ENCODE data around the gene GFM2.
A peak's percentile ranks its signal among the peaks of the same experiment; 100 is the strongest.
"Not testable (repeated sequence)": the region's sequence is repeated elsewhere in the genome, so short reads cannot be mapped to it uniquely, and the experiment has no call there.

GFM2 gene

DNA sequence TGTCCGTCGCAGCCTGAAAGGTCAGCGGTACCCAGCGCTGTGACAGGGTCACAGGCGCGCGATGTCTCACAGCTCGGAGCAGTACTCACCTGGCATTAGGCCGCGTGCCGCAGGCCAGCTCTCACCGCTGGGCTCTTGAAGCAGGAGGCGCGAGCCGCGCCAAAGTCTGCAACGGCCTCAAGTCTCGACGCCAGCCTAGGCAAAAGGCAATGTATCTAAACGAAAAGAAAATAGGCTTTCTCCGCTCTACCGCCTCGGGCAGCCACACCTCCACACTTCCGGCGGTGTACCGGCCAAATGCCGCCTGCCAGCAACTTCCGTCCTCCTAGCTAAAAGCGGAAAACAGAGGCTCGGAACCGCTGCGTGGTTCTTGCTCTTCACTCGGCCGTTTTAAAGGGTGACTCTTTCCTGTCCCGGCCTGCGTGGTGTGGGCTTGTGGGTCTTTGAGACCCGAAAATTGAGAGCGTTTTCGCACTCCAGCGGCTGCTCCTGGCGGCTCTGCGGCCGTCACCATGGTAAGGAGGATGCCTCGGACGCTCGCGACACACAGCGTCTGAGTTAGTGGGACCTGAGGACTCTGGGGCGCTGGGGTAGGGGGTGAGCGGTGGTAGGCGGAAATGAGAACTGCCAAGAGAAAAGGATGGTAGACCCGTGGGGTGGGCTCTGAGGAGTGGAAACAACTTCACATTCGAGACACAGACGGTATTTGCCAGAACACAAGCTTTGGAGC is at the start of gene GFM2, which contains the start of gene NSA2:
TSS of gene GFM2 (minus strand) at position 269 of the 730 bp plus-strand sequence. CDS start 3,375 bp downstream, outside the sequence.
TSS of gene NSA2 (plus strand) at position 401 of the 730 bp plus-strand sequence. CDS start at position 513, 112 bp downstream.
- peak; percentile 90 for DNase-seq
- no peaks in the 10 kb centered on the region for H3K9me3 Mint-ChIP-seq
- TF ChIP-seq CTCF (IDR thresholded peaks at IDR 0.05), result no peak
- peaks cover 33% of the 10 kb centered on the region for H3K36me3 Mint-ChIP-seq (ENCODE audit: low read depth)
- peaks cover 30% of the 10 kb centered on the region for H3K4me1 Mint-ChIP-seq
- no peaks in the 10 kb centered on the region for H3K27me3 Mint-ChIP-seq (ENCODE audit: low read depth, poor library complexity)
- peak within 1 kb of the TSS; percentile 99 for H3K27ac Mint-ChIP-seq
- peak within 1 kb of the TSS; percentile 100 for H3K4me3 Mint-ChIP-seq

DNA sequence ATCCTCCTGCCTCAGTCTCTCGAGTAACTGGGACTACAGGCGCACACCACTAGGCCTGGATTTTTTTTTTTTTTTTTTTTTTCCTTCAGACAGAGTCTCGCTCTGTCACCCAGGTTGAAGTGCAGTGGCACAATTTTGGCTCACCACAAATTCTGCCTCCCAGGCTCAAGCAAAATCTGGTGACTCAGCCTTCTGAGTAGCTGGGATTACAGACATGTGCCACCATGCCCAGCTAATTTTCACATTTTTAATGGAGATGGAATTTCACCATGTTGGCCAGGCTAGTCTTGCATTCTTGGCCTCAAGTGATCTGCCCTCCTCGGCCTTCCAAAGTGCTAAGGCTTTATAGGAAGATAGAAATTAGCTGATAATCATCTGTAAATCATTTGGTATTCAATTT is 44.0 kb upstream of the GFM2 start:
- no peak overlapping the region for H3K27ac Mint-ChIP-seq
- DNase-seq, result no peak
- no peaks in the 10 kb centered on the region for H3K27me3 Mint-ChIP-seq (ENCODE audit: low read depth, poor library complexity)
- H3K36me3 Mint-ChIP-seq (ENCODE audit: low read depth), result peaks cover 43% of the 10 kb centered on the region
- H3K4me1 Mint-ChIP-seq, result no peaks in the 10 kb centered on the region
- no peaks in the 10 kb centered on the region for H3K9me3 Mint-ChIP-seq
- TF ChIP-seq CTCF (IDR thresholded peaks at IDR 0.05), result no peak
- no peak overlapping the region for H3K4me3 Mint-ChIP-seq

GRCh38 chr5:74801941-74802340 is 35.0 kb upstream of the GFM2 start:
- H3K27ac Mint-ChIP-seq, result no peak overlapping the region
- no peaks in the 10 kb centered on the region for H3K27me3 Mint-ChIP-seq (ENCODE audit: low read depth, poor library complexity)
- no peak for TF ChIP-seq CTCF (IDR thresholded peaks at IDR 0.05)
- H3K9me3 Mint-ChIP-seq, result no peaks in the 10 kb centered on the region
- no peaks in the 10 kb centered on the region for H3K4me1 Mint-ChIP-seq
- no peak for DNase-seq
- no peak overlapping the region for H3K4me3 Mint-ChIP-seq
- H3K36me3 Mint-ChIP-seq (ENCODE audit: low read depth), result peaks cover 26% of the 10 kb centered on the region

- TF ChIP-seq CTCF (IDR thresholded peaks at IDR 0.05), result no peak
- Mint-ChIP-seq H3K27me3 (ENCODE audit: low read depth, poor library complexity) (no peaks in the 10 kb centered on the region), H3K4me1 (no peaks in the 10 kb centered on the region), H3K4me3 (no peak overlapping the region), H3K9me3 (no peaks in the 10 kb centered on the region), H3K36me3 (ENCODE audit: low read depth) (peaks cover 32% of the 10 kb centered on the region), H3K27ac (no peak overlapping the region)
- DNase-seq, result no peak
Observed at GRCh38 chr5:74801197-74801596, 34.3 kb upstream of the GFM2 start.

DNA sequence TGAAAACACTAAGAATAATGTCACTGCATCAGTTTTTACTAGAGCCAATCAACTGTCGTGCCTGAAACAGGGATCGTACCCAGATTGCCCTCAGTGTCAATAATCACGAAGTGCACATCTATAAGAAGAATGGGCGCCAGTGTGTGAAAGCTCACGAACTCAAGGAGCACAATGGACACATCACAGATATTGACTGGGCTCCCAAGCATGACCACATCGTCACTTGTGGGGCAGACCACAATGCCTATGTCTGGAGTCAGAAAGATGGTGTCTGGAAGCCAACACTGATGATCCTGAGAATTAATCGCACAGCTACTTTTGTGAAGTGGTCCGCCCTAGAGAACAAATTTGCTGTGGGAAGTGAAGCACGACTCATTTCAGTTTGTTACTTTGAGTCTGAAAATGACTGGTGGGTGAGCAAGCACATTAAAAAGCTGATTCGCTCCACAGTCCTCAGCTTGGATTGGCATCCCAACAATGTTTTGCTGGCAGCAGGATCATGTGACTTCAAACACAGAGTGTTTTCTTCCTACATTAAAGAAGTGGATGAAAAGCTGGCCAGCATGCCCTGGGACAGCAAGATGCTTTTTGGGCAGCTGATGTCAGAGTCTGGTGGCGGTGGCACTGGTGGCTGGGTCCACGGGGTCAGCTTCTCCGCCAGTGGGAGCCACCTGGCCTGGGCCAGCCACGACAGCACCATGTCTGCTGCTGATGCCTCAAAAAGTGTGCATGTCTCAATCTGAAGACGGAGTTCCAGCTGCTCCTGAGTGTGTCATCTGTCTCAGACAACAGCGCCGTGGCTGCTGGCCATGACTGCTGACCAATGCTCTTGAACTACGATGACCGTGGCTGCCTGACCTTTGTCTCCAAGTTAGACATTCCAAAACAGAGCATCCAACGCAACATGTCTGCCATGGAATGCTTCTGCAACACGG is 32.3 kb upstream of the GFM2 start:
- peak overlapping the region; percentile 78 for H3K27ac Mint-ChIP-seq
- H3K36me3 Mint-ChIP-seq (ENCODE audit: low read depth), result peaks cover 50% of the 10 kb centered on the region
- H3K4me1 Mint-ChIP-seq, result no peaks in the 10 kb centered on the region
- H3K9me3 Mint-ChIP-seq, result no peaks in the 10 kb centered on the region
- H3K4me3 Mint-ChIP-seq, result no peak overlapping the region
- TF ChIP-seq CTCF (IDR thresholded peaks at IDR 0.05), result no peak
- no peaks in the 10 kb centered on the region for H3K27me3 Mint-ChIP-seq (ENCODE audit: low read depth, poor library complexity)
- DNase-seq, result no peak

DNA sequence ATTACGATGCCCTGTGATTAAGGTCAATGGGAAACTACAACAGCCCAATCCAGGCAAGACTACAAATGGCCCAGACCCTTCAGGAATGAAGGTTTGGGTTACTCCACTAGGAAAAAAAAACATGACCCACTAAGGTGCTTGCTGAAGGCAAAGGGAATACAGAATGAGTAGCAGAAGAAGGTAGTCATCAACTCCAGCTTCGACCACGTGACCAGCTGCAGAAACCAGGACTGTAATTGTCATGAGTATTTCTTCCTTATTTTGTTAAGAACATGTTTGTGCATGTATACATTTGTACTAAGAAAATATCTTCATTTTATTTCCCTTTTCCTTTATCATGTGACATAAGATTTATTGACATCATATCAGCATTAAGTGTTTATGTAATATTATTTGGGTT is 24.8 kb upstream of the GFM2 start:
- H3K27ac Mint-ChIP-seq; DNase-seq; H3K4me1 Mint-ChIP-seq; H3K4me3 Mint-ChIP-seq; H3K27me3 Mint-ChIP-seq (ENCODE audit: low read depth, poor library complexity): not testable (repeated sequence)
- Mint-ChIP-seq H3K36me3 (ENCODE audit: low read depth) (peaks cover 90% of the 10 kb centered on the region), H3K9me3 (peaks cover 12% of the 10 kb centered on the region)

All from nephron progenitor cell (in vitro differentiated cells).